ENCODE data around the gene HTR3E. TPM values are rescaled to one million over a fixed set of nuclear protein-coding genes. Genes with fewer than 3 reads are reported as not detected.
A peak's percentile ranks its signal among the peaks of the same experiment; 100 is the strongest.

HTR3E gene
- total and polyA plus RNA-seq, 2 of the 13 experiments (the other 11 are each of a cell fraction or from before 2014, with no cell fraction given), result not detected

DNA sequence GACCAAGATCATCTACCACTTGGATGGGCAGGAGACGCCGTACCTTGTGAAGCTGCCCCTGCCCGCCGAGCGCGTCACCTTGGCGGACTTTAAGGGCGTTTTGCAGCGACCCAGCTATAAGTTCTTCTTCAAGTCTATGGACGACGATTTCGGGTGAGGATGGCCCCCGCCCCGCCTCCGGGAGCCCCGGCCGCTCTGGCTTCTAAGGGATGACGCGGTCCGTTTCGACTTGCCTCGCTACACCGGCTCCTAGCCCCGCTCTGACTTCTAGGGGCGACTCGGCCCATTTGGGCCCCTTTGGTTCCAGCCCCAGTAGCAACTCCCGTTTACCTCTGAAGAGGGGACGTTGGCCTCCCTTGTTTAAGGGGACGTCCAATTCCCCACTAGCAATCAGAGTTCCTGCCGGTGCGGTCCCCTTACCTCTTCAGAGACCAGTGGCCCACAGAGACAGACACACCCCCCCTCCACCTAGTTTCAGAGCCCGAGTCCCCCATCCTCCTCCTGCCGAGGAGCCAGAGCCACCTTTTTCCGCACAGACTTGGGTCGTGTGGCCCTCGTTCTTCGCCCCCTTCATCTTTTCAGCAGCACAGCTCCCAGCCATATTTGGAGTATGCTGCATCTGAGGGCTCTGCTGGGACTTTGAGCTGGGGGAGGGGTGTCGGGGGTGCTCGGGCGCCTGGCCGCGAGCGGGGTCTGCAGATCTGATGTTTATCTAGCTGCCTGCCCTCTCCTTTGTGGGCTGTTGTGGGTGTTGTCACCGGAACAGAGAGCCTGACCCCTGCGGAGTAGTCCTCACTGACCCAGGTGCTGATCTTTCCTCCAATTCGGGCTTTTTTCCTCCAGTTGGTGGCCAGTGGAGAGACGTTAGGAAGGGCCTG lies 59.0 kb downstream of the HTR3E start (continued):
- TF ChIP-seq NR3C1 (CRISPR knock-in tag; IDR thresholded peaks at IDR 0.05) (no peak), KLF12 (CRISPR knock-in tag; IDR thresholded peaks at IDR 0.05; ENCODE audit: borderline replicate concordance) (no peak), NFYB (CRISPR knock-in tag; IDR thresholded peaks at IDR 0.05) (peak; percentile 5; the same call in 1 of the 2 replicates), ZSCAN29 (CRISPR knock-in tag; conservative IDR thresholded peaks at IDR 0.05) (peak; percentile 93), NONO (IDR thresholded peaks at IDR 0.05) (no peak), NONO (CRISPR knock-in tag; conservative IDR thresholded peaks at IDR 0.05) (peak; percentile 43), REL (CRISPR knock-in tag; conservative IDR thresholded peaks at IDR 0.05) (peak; percentile 52; the same call in 1 of the 2 replicates), DNMT1 (CRISPR knock-in tag; IDR thresholded peaks at IDR 0.05) (0 out of 2 replicates have a peak, but pooled peaks have one; percentile 31), POLR2AphosphoS5 (IDR thresholded peaks at IDR 0.05; ENCODE audit: low read depth, low read length) (peak; percentile 73), HNF4A (CRISPR knock-in tag; IDR thresholded peaks at IDR 0.05) (peak; percentile 68), SALL1 (CRISPR knock-in tag; IDR thresholded peaks at IDR 0.05) (peak; percentile 21; the same call in 1 of the 2 replicates), RBM39 (IDR thresholded peaks at IDR 0.05; ENCODE audit: low read depth, low read length, poor library complexity, severe bottlenecking) (peak; percentile 63), ASH2L (IDR thresholded peaks at IDR 0.05; ENCODE audit: insufficient read length, low read depth, low read length) (no peak), KDM5A (IDR thresholded peaks at IDR 0.05; ENCODE audit: borderline replicate concordance, low read length) (peak; percentile 48; the same call in 1 of the 2 replicates), MAFK (conservative IDR thresholded peaks at IDR 0.05 in 1 of 2, IDR thresholded peaks at IDR 0.05 in 1 of 2; ENCODE audit: low read length in 2 of 2) (no peak), RORA (CRISPR knock-in tag; IDR thresholded peaks at IDR 0.05) (no peak), GATAD1 (CRISPR knock-in tag; IDR thresholded peaks at IDR 0.05) (0 out of 2 replicates have a peak, but pooled peaks have one; percentile 18), HMG20A (CRISPR knock-in tag; IDR thresholded peaks at IDR 0.05; ENCODE audit: borderline replicate concordance) (no peak), TBX2 (CRISPR knock-in tag; IDR thresholded peaks at IDR 0.05; ENCODE audit: borderline replicate concordance) (peak; percentile 14; the same call in 1 of the 2 replicates), ZNF556 (CRISPR knock-in tag; IDR thresholded peaks at IDR 0.05; ENCODE audit: borderline replicate concordance) (peak; percentile 12; the same call in 1 of the 2 replicates), ZNF746 (CRISPR knock-in tag; IDR thresholded peaks at IDR 0.05) (peak; percentile 69), NCOR1 (IDR thresholded peaks at IDR 0.05; ENCODE audit: borderline replicate concordance, low read length) (no peak), ZNF780A (CRISPR knock-in tag; IDR thresholded peaks at IDR 0.05) (0 out of 2 replicates have a peak, but pooled peaks have one; percentile 55)
- TF ChIP-seq, protein P1, sequence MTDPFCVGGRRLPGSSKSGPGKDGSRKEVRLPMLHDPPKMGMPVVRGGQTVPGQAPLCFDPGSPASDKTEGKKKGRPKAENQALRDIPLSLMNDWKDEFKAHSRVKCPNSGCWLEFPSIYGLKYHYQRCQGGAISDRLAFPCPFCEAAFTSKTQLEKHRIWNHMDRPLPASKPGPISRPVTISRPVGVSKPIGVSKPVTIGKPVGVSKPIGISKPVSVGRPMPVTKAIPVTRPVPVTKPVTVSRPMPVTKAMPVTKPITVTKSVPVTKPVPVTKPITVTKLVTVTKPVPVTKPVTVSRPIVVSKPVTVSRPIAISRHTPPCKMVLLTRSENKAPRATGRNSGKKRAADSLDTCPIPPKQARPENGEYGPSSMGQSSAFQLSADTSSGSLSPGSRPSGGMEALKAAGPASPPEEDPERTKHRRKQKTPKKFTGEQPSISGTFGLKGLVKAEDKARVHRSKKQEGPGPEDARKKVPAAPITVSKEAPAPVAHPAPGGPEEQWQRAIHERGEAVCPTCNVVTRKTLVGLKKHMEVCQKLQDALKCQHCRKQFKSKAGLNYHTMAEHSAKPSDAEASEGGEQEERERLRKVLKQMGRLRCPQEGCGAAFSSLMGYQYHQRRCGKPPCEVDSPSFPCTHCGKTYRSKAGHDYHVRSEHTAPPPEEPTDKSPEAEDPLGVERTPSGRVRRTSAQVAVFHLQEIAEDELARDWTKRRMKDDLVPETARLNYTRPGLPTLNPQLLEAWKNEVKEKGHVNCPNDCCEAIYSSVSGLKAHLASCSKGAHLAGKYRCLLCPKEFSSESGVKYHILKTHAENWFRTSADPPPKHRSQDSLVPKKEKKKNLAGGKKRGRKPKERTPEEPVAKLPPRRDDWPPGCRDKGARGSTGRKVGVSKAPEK (CRISPR knock-in tag; IDR thresholded peaks at IDR 0.05; ENCODE audit: borderline replicate concordance), result no peak
- TF ChIP-seq, protein P2, sequence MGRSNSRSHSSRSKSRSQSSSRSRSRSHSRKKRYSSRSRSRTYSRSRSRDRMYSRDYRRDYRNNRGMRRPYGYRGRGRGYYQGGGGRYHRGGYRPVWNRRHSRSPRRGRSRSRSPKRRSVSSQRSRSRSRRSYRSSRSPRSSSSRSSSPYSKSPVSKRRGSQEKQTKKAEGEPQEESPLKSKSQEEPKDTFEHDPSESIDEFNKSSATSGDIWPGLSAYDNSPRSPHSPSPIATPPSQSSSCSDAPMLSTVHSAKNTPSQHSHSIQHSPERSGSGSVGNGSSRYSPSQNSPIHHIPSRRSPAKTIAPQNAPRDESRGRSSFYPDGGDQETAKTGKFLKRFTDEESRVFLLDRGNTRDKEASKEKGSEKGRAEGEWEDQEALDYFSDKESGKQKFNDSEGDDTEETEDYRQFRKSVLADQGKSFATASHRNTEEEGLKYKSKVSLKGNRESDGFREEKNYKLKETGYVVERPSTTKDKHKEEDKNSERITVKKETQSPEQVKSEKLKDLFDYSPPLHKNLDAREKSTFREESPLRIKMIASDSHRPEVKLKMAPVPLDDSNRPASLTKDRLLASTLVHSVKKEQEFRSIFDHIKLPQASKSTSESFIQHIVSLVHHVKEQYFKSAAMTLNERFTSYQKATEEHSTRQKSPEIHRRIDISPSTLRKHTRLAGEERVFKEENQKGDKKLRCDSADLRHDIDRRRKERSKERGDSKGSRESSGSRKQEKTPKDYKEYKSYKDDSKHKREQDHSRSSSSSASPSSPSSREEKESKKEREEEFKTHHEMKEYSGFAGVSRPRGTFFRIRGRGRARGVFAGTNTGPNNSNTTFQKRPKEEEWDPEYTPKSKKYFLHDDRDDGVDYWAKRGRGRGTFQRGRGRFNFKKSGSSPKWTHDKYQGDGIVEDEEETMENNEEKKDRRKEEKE (IDR thresholded peaks at IDR 0.05), result no peak

Measured in HepG2 (cell line).